NCI-H2081 treated with DMSO at 0.1 percent for 48 hours (cell line): Measurements from ENCODE around the gene TTC31.
A peak's percentile ranks its signal among the peaks of the same experiment; 100 is the strongest.
"Not testable (repeated sequence)": the region's sequence is repeated elsewhere in the genome, so short reads cannot be mapped to it uniquely, and the experiment has no call there.

ENCODE experiments used
- DNase-seq: peaks from one replicate; lab custom pipeline; 2025; lab: John Stamatoyannopoulos, UW

Gene TTC31

DNA sequence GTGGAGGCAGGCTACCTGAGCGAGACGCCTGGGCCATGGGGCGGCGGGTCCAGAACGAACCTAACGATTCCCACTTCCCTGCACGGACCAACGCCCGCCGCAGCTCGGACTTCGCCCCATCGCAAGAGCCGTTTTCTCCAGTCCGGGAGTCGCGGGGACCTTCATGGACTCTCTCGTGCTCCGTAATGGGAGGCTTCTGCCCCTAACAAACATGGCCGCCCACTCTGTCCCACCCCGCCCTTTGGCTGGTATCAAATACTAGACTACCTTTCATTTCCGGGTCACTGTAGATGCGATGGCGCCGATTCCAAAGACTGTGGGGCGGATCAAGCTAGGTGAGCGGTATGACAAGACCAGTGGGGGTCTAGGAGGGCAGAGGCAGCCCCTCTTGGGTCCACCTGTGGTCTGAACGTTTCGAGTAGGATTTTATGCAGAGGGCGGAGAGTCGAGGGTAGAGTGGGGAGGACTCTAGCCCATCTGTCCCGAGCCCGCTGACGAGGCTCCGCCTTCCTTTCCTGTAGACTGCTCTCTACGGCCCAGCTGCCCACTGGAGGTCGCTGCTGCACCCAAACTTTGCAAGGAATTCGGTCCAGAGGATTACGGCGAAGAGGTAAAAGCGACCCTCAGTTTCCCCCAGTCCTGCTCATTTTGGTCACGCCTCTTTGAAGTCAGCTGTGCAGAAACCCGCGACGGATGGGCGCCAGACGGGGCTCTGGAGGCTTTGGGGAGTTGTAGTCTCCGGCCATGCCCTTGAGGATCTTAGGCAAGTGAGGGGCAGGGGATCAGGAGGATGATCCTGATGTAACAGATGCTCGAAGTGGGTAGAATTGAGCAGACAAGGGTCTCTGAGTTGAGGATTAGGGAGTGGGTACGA is at the start of gene TTC31, which contains the start of gene CCDC142:
Gene TTC31, plus strand, starts transcription at position 281 of the 874 bp plus-strand sequence. Its CDS starts 15 bp downstream, at position 296.
Gene CCDC142, minus strand, starts transcription at position 198 of the 874 bp plus-strand sequence. Its CDS starts 161 bp downstream, at position 37.
- DNase-seq: peak; percentile 83

DNA sequence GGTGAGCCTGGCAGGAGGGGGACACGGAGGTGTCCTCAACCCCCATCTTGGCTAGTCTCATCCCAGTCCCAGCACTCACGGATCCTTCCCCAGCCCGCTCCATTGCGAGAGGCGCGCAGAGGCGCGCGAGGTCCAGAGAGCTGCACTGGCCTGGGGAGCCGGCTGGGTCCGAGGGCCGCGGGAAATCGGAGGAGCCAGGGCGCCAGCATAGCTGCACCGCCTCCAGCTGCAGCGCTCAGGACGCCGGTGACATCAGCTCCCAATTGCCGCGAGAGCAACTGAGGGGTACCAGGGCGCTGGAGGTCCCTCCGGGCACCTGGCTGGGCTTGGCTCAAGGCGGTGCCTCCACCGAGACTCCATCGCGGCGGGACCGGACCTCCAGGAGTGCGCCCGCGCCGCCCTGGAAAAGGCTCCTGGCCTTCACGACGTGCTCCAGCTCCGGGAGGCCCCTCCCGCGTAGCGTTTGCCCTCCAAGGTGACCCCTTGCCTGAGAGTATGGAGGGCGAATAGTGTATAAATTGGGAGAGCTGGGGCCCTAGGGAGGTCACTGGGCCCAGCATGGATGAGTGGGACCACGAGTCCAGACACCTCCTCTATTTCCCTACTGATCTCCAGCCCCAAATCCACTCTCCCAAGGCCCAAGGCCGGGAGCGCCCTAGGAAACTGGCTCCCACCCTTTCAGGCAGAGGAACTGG is 46.6 kb upstream of the TTC31 start:
- DNase-seq: no peak

DNA sequence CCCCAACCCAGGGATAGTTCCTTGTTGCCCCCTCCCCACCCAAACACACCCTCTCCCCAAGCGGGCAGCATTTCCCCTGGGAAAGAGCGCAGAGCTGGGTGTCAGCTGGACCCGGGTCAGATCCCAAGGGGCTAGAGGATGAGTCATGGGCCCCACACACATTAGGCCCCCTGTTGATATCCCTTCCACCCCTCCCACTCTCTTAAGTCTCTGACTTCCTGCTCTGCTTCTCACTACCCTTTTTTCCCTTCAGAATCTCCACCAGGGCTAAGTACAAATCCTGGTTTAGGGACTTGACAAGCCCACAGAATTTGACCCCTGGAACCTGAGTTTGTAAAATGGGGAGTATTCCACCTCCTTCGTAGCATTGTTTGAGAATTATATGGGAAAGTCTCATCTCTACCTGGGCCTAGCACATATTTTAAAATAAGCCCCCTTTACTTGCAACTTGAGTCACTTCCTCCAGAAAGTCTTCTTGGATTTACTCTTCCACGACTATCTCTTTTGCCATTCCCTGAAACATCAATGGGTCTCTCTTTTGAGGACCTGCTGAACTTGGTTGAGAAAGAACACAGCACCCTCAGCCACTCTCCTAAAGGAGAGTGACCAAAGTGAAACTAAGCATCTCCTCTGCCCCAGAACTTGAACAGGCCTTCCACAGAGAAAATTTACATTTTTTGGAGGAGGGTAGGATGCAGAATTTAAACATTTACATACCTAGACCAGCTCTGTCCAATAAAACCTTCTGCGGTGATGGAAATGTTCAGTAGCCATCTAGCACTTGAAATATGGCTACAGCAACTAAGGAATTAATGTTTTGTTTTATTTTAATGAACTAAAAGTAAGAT is 45.8 kb upstream of the TTC31 start:
- DNase-seq: no peak

DNA sequence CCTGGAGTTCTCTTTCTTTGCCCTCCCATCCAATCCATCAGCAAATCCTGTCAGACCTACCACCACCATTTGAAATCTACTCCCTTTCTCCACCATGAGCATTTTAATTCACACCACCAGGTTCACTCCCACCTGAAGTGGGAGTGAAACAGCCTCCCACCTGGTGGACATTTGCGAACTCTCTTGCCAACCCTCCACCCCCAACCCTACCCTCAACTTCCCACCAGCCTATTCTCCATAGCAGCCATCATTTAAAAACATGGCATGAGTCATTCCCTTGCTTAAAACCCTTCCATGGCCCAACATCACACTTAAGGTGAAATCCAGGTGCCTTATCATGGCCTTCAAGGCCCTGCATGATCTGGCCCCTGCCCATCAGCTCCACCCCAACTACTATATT is 44.6 kb upstream of the TTC31 start:
- no peak for DNase-seq

DNA sequence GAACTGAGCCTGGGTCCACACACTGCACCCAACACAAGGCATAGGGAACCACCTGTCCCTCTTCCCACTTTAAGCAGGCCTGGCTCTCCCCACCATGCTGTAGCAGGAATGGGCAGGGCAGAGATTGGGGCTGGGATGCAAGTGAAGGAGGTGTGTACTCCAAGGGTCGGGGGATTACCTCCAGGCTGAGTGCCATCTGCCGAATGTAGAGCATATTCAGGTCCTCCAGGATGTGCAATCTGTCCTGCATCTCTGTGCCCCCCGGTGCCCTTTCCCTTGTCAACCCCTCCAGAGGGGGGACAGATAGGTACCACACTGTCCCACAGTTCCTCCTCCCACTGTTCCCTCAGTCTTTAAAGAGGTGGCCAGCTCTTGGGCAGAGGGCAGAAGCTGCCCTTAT is 43.5 kb upstream of the TTC31 start:
- DNase-seq: no peak

DNA sequence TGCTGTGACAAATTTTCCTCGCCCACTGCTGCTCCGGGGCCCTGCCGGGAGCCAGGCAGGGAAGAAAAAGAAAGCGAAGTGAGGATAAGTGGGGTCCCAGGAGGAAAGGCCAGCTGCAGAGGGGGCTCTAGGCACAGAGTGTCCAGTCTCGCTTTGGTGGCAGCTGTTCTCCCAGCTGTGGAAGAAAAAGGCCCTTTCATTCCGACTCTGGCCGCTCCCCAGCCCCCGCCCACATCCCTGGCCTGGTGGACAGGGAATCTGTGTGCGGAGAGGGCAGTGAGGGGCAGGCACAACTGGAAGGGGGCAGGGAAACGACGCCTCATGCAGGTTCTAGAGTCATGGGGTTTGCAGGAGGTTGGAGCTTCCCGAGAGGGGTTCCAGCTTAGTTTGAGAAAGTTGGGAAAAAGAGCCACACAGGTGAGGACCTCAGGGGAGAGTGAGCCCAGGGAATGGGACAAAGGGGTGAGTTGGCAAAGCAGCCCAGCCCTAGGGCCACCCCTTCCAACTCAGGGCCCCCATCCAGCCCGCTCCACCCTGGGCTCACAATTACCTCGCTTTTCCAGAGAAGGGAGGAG is 43.0 kb upstream of the TTC31 start:
- no peak for DNase-seq

DNA sequence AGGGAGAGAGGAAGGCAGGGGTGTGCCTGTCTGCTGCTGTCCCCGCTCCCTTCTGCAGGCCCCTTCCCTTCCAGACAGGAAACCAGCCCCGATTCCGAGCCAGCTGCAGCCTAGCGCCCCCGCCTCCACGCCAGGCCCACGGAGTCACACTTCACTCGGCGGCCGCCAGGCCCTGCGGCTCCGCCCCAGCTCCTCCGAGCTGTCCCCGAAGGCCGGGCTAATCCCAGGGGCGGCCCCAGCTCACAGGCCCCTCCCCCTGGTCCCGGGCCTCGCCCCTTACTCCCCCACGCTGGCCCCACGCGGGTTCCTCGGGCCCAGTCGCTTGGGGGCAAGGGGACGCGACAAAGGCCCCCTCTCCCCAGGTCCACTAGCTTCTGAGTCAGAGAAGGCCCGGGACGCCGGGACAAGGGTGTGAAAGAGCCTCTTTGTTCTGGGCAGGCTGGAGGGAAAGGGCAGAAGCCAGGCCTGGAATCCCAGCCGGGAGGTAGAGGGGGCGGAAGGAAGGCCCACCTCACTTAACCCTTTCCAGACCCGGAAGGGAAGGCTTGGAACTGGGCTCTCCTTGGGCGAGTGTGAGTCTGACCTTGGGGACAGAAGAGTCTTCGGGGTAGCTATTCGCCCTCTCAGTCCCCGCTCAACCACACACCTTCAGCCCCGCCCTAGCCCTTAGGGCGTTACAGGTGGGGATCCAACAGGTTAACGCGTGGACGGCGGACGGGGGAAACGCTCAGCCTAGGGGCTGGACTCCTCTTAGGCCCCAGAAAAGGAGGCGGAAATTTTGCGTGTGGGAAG is 42.3 kb upstream of the TTC31 start:
- DNase-seq: no peak

DNA sequence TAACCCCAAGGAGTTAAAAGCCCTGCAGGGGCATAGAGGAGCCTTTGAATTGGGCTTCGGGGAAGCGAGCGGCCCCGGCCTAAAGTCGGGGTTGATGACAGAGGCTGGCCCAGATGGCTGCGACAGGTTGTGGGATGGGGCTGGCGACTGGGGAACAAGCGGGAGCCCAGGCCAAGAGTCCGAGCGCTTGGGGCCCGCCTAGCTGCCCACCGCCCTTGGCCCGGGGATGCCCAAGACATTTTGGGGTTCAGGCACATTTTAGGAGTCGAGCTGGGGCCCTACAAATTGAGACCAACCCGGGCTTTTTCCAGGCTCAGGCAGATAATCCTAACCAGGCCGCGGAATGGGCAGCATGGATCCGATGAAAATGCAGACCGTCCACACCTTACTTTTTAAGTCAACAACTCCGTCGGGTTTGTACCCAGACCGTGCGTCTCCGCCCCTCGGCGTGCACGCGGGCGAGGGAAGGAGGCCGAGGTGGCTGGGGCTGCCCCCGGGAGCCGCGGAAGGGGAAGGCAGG is 41.7 kb upstream of the TTC31 start:
- no peak for DNase-seq

DNA sequence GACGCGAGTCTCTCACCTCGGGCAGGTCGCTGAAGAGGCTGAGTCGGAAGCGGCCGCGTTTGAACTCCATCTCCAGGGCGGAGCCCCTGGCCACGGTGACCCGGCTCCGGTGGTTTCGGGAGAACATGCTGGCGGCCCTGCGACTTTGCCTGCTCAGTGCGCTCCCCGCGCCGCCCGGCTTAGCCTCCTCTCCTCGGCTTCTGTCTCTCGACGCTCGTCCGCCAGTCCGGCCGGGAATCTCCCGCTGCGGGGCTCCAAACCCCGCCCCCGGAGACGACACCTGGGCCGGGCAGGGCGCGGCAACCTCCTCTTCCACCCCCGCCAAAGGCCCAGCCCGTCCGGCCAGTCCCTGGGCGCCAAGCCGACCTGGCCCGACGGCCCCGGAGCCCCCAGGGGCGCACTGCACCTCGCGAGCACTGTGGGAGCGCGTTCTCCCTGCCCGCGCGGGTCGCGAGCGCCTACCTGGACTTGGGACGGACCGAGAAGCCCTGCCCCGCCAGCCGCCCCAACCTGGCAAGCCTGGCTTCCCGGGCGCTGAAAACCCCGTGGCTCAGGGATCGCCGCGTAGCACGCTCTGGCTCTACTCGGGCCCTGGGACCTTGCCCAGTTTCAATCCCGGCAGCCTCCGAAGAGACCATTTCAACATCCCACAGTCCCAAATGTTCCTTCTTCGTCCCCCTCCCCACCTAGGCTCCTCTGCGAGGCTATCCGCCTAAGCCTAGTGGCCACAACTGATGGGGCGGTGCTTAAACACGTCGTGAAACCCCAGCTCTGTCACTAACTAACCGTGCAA is 41.0 kb upstream of the TTC31 start, which contains the start of gene RTKN:
Gene RTKN, minus strand, starts transcription at position 248 of the 793 bp plus-strand sequence. Its CDS starts 121 bp downstream, at position 127.
- no peak for DNase-seq

DNA sequence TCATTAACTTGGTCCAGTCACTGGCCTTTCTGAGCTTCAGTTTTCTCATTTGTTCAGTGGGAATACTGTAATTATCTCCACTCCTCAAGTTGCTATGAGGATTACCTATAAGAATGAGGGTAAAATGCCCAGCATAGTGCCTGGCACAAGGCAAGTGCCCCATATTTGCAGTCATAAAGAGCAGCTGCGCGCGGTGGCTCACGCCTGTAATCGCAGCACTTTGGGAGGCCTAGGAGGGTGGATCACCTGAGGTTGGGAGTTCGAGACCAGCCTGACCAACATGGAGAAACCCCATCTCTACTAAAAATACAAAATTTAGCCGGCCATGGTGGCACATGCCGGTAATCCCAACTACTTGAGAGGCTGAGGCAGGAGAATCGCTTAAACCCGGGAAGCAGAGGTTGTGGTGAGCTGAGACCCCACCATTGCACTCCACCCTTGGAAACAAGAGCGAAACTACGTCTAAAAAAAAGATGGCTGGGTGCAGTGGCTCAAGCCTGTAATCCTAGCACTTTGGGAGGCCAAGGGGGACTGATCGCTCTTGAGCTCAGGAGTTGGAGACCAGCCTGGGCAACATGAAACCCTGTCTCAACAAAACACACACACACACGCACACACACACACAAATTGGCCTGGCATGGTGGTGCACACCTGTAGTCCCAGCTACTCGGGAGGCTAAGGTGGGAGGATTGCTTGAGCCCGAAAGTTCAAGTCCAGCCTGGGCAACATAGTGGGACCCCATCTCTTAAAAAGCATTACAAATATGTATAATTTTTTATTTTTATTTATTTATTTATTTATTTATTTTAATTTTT is 40.2 kb upstream of the TTC31 start:
- DNase-seq: not testable (repeated sequence)

DNA sequence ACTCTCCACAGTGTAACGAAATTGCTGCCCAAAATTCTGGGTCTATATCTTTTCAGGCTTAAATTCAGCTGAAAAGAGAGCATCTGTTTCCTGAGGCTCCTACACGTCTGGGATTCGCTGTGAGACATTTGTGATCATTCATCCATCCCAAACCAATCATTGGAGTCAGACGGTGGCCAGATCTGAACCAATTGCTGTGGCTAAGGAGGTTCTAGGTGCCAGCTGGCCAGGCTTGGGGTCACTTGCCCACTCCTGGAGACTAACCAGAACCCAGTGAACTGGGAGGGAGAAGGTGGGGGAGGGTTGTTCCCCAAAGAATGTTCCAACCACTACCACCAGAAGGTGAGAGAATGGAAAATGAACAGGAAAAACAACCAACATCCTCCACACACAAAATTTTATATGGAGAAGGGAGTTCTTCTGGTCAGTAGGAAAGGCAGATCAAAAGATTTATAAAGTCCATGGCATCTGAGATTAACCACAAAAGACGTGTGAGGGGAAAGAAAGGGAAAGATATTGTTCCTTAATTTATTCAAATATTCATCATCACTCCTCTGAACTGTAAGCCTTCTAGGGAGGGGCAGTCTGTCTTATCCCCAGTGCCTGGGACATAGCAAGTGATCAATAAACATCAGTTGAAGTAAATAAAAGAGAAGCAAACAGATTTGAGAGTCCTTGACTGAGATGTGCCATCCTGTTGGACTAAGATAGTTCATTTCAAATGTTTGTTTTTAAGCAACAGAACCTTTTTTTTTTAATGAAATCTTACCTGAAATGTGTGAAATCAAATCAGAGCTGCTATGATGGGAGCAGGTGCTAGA is 38.2 kb upstream of the TTC31 start:
- no peak for DNase-seq

DNA sequence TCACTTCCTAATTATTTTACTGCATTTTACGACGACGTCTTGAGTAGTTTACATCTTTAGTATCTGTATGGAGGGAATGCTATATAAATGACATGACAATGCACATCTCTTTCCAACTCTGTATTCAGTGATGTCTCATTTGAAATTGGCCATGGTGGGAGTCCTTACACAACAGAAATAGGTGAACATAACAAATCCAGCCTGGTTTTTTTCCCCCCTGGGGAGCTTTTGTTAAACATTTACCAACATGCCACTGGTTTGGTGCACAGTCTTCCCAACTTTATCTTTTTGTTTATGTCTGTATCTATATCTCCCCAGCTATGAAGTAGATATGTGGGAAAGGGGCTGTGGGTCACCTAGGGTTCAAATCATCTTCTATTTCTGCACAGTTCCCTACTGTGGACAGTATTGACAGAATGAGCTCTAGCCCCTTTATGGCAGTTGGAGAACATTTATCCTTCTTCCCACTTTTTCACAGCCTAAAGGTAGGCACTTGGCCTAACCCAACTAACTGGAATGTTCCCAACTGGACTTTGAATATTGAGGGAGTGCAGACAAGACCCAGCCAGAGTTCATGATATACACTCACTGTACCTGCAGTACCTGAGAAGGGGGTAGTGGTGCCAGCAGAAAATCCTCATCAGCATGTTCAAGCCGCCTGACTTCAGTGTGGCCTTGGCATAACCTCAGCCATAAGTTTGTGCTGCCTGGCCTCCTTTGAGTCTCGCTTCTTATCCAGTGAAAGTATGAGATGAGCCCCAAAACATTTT is 35.5 kb upstream of the TTC31 start:
- DNase-seq: no peak

DNA sequence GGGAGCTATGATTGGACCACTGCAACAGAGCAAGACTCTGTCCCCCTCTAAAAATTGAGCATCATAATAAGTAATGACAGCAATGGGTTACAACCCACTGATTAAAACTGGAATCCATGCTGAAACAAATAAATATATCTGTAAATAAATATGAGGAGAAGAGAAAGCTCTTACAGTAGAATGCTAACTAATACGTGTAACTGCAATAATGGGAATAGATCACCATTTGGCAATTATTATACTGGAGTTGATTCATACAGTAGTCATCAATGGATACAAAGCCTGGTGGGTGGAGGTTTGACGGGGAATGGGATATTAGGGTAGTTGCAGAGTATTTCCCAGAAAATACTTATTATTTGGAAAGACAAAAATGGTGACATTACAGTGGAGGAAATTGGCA is 34.1 kb upstream of the TTC31 start:
- DNase-seq: no peak

DNA sequence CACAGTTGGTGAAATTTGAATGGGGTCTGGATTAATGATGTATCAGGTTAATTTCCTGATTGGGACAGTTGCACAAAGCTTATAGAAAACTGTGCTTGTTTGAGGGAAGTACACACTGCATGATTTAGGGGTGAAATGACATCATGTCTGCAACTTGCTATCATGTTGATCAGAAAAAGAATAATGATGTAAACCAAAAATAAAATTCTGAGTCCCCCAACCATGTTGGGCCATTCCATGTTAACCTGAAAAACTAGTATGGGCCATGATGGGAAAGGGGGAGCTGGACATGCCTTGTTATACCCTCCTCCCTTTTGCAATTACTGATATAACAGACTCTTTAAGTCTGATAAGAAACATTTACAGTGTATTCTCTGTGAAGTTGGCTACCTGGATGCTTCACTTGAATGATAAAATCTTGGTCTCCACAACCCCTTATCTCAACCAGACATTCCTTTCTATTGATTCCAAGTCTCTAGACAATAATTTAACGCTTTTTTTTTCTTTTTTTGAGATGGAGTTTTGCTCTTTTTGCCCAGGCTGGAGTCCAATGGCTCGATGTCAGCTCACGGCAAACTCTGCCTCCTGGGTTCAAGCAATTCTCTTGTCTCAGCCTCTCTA is 32.2 kb upstream of the TTC31 start:
- DNase-seq: no peak

DNA sequence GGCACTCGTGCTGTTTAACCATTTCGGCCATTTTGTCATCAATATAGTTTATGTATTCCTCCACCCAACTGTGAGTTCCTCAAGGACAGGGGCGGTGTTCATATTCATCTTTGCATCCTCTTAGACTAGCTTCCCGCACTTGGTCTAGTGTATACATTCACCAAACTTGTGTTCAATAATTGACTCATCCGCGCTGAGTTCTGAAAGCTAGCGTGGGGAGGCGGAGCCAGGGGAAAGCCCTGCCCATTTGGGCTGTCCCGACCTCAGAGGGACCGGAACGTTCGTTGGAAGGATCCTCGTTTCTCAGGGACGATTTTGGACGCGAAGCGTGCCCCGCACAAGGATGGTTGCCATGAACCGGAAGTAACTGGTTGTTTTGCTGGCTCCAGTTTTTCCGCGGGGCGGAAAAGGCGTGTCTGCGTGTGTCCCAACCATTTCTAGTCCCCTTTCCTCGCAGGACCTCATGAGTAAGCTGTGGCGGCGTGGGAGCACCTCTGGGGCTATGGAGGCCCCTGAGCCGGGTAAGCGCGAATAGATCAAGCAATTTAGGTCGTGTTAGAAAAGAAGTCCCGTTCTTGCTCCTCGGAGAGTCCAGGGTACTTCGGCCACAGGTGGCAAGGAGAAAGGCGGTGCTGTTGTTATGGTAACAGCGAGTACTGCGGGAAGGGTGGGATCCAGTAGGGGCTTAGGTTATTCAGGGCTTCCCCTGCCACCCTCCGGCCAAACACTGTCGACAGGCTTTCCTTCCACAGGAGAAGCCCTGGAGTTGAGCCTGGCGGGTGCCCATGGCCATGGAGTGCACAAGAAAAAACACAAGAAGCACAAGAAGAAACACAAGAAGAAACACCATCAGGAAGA is 28.0 kb upstream of the TTC31 start, which contains the start of gene INO80B:
Gene INO80B, plus strand, starts transcription at position 434 of the 858 bp plus-strand sequence. Its CDS starts 30 bp downstream, at position 464.
- DNase-seq: peak; percentile 90

DNA sequence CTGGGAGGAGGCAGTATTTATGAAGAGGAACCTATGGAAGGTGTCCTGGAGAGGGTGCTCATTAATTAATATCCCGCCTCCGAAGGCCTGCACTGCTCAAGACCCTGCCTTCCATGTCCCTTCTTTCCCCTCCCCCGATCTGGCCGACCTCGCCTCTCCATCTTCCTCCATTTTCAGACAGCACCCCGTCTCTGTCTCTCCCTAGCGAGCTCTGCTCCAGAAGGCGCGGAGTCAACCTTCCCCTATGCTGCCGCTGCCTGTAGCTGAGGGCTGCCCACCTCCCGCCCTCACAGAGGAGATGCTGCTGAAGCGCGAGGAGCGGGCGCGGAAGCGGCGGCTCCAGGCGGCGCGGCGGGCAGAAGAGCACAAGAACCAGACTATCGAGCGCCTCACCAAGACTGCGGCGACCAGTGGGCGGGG is 25.7 kb upstream of the TTC31 start:
- DNase-seq: no peak
